HAP-1 (cell line): ENCODE measurements around the gene RABGAP1L.
"Not testable (repeated sequence)": the region's sequence is repeated elsewhere in the genome, so short reads cannot be mapped to it uniquely, and the experiment has no call there.

Experiments used
- DNase-seq, 2 experiments: peaks; one replicate each; pipeline ENCODE4 v3.0.0-alpha.2; 2016 to 2020; ENCODE audit warnings: low spot score in 2 of 2
- H3K27me3 ChIP-seq: fragments of 250-450 bp; sonication (Bioruptor Pico); 2 replicates; pipeline ENCODE4 v1.5.1; 2020; ENCODE audit warnings: low read depth, mild to moderate bottlenecking, moderate library complexity
- H3K36me3 ChIP-seq: fragments of 250-450 bp; sonication (Bioruptor Pico); replicated peaks from 2 replicates; pipeline ENCODE4 v1.5.1; 2020; ENCODE audit warnings: mild to moderate bottlenecking
- H3K4me1 ChIP-seq: fragments of 250-450 bp; sonication (Bioruptor Pico); 2 replicates; pipeline ENCODE4 v1.5.1; 2020; ENCODE audit warnings: mild to moderate bottlenecking
- H3K4me3 ChIP-seq: fragments of 250-450 bp; sonication (Bioruptor Pico); 2 replicates; pipeline ENCODE4 v1.5.1; 2020; ENCODE audit warnings: mild to moderate bottlenecking, moderate library complexity
- H3K9me3 ChIP-seq: fragments of 250-450 bp; sonication (Bioruptor Pico); 2 replicates; pipeline ENCODE4 v1.5.1; 2020; ENCODE audit warnings: mild to moderate bottlenecking, moderate library complexity
- in situ Hi-C: fragments of 300-500 bp; cut with MboI; formaldehyde crosslinking; loops from 3 replicates; pipeline ENCODE4 v1.14.3; 2020; ENCODE audit warnings: low sequenced_read_pairs, inconsistent platforms, mixed read lengths

Gene RABGAP1L

DNA sequence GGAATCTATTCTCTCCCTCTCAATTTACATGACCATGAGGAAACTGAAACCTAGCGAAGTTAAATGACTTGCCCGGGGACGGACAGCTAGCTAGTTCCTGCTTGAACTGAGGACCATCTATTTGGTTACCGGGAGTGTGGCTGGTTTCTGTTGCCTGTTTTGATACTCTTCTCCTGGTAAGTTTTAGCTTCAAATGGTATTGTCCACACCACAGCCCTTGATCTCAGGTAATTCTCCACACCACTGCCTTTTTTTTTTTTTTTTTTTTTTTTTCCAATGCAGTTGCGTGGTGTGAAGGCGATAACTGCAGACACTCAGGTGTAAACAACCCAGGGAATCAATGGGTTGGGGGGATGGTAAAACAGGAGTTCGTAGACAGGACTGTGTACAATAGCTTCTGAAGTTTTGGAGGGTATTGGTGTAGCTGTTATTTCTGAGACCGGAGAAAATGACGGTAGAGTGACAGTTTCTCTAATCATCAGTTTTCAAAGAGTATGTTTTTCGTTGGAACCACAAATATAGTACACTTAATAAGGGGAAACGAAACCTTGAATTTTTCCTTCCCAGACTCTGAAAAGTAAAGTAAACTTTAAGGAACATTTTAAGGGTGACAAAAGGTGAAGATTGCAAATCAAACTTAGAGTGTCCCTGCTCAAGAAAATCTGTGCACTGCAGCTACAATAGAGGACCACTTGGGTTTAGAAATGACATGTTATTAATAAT, 715.2 kb downstream of the RABGAP1L start:
- DNase-seq, result peak in 1 of 2 experiments; percentile 12
- H3K36me3 ChIP-seq, result no peaks in the 10 kb centered on the region
- H3K4me3 ChIP-seq, result no peak overlapping the region
- no peaks in the 10 kb centered on the region; the same call in 1 of the 2 replicates for H3K27me3 ChIP-seq
- in situ Hi-C loops, result no loop called here
- H3K4me1 ChIP-seq, result peaks cover 8% of the 10 kb centered on the region; the same call in 1 of the 2 replicates
- H3K9me3 ChIP-seq, result no peaks in the 10 kb centered on the region

DNA sequence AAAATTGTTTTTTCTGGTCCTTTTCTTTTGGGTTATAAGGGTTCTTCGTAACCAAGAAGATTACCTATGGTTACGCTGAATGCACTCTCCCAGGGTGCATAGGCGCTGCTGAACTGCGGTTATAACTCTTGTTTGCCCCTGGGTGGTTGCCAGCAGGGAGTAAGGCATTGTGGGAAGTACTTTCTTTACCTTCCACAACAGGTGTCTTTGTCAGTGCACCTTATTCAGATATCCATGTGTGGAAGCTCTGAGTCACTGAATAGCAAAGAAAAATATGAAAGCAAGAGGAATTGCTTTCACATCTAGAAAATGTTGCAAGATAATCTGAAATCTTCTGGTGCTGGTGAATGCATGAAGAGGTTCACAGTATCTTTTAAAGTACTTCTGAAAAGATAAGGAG, 716.0 kb downstream of the RABGAP1L start:
- DNase-seq, result no peak
- Histone ChIP-seq H3K27me3 (no peaks in the 10 kb centered on the region; the same call in 1 of the 2 replicates), H3K36me3 (no peaks in the 10 kb centered on the region), H3K9me3 (no peaks in the 10 kb centered on the region), H3K4me1 (peaks cover 8% of the 10 kb centered on the region; the same call in 1 of the 2 replicates), H3K4me3 (no peak overlapping the region)
- in situ Hi-C loops, result no loop called here

DNA sequence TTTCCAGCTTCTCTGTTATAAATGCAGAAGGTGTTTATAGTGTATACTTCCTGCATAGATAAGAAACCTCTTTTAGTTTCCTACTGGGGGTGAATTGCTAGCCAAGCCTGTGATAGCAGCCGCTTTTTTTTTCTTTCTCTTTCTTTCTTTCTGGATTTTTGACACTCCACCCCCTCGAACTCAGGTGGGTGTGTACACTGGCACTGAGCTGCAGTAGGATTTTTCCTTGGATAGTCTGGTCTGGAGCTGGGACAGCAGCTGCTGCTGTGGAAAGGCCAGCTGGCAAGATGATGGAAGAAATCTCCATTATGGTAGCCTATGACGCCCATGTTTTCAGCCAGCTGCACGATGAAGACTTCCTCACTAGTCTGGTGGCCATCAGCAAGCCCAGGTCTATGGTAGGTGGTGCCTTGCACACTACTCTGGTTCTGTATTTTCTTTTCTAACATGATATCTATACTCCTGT, 717.9 kb downstream of the RABGAP1L start:
- no peaks in the 10 kb centered on the region for H3K9me3 ChIP-seq
- in situ Hi-C loops, result no loop called here
- H3K4me1 ChIP-seq, result peaks cover 2% of the 10 kb centered on the region; the same call in 1 of the 2 replicates
- H3K27me3 ChIP-seq, result no peaks in the 10 kb centered on the region; the same call in 1 of the 2 replicates
- H3K4me3 ChIP-seq, result no peak overlapping the region
- H3K36me3 ChIP-seq, result no peaks in the 10 kb centered on the region
- no peak for DNase-seq

DNA sequence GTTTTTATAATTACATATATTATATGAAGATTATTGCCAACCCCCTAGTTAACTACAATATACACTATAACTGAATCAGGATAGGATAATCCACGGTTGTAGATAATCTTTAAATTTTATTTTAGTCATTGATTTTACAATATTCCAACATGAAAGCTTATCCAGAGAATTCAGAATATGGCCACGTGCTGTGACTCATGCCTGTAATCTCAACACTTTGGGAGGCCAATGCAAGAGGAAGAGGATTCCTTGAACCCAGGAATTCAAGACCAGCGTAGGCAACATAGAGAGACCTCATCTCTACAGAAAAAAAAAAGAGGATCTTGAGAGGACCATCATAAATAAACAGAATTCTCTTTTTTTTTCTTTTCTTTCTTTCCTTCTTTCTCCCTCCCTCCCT, 720.9 kb downstream of the RABGAP1L start:
- Histone ChIP-seq H3K9me3 (no peaks in the 10 kb centered on the region), H3K27me3 (no peaks in the 10 kb centered on the region; the same call in 1 of the 2 replicates), H3K36me3 (no peaks in the 10 kb centered on the region), H3K4me1 (peaks cover 2% of the 10 kb centered on the region; the same call in 1 of the 2 replicates), H3K4me3 (no peak overlapping the region)
- in situ Hi-C loops, result no loop called here
- no peak for DNase-seq

DNA sequence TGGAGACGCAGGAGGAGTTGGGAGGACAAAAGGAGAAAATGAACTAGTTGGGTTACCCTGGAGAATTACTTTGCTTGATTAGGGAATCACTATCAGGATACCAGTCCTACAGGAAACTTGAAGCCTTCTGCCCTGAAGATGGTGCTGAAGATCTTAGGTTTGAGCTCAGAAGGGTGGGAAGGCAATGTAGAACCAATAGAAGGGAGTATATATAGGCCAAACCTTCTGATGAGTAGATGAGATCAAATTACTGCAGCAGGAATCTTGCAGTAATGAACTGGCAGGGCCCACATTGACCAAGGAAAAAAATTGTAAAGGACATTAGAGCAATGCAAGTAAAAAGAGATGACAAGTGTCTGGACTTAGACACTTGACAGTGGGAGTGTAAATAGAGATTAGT, 724.1 kb downstream of the RABGAP1L start:
- no peaks in the 10 kb centered on the region for H3K4me1 ChIP-seq
- no peaks in the 10 kb centered on the region for H3K36me3 ChIP-seq
- H3K9me3 ChIP-seq, result no peaks in the 10 kb centered on the region
- in situ Hi-C loops, result no loop called here
- no peak overlapping the region for H3K4me3 ChIP-seq
- H3K27me3 ChIP-seq, result no peaks in the 10 kb centered on the region
- DNase-seq, result no peak

DNA sequence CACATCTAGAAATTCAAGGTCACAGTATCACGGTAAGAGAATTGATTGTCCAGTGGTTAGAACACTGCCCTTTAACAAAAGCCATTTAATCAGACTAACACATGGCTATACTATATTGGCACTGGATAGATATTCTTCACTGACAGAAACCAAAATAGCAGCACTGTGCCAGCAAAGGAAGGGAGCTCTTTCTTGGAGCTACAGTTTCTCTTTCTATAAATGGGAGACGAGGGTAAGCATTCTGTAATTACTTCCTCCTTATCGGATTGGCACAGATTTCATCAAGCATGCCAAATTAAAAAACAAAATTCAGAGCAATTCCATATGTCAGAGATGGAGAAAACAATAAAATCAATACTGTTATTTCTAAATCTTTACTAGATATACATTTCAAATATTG, 724.7 kb downstream of the RABGAP1L start:
- H3K9me3 ChIP-seq, result no peaks in the 10 kb centered on the region
- H3K4me1 ChIP-seq, result no peaks in the 10 kb centered on the region
- in situ Hi-C loops, result no loop called here
- no peaks in the 10 kb centered on the region for H3K27me3 ChIP-seq
- no peaks in the 10 kb centered on the region for H3K36me3 ChIP-seq
- H3K4me3 ChIP-seq, result no peak overlapping the region
- DNase-seq, result no peak

DNA sequence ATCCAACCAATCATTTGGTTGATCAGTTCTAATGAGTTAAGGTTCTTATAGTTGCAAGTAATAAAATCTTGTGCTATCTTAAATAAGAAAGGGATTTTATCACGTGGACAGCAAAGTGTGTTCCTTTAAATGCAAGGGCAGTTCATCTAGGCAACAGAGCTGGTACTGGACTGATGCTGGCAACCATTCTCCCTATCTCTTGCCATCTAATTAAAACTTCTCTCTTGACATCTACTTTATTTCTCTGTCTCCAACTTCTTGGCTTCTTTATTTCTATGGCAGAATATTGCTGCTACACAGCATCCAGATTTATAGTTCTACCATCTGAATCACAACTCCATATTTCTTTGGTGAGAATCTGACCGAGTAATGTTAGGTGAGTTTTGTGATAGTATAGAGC, 725.2 kb downstream of the RABGAP1L start:
- Histone ChIP-seq H3K4me1 (no peaks in the 10 kb centered on the region), H3K4me3 (no peak overlapping the region), H3K36me3 (no peaks in the 10 kb centered on the region), H3K27me3 (no peaks in the 10 kb centered on the region), H3K9me3 (no peaks in the 10 kb centered on the region)
- in situ Hi-C loops, result no loop called here
- DNase-seq, result no peak

DNA sequence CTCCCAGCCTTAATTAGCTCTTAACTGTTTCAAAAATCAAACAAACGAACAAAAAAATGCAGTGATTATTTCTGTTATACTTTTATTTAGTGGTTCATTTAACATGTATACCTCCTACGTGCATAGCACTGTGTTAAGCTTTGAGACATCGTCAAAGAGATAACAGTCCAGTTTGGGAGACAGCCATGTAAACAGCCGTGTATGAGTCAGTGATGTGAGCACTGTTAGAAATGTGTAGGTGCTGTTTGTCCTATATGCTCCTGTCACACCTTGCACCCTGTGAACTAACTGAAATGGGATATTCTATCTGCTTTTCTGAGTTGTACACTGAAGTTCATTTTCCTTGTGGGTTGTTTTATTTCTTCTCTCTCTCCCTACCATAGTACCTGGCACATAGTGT, 730.7 kb downstream of the RABGAP1L start:
- in situ Hi-C loops, result no loop called here
- H3K4me3 ChIP-seq, result no peak overlapping the region
- H3K27me3 ChIP-seq, result no peaks in the 10 kb centered on the region
- no peaks in the 10 kb centered on the region for H3K4me1 ChIP-seq
- H3K36me3 ChIP-seq, result no peaks in the 10 kb centered on the region
- no peaks in the 10 kb centered on the region for H3K9me3 ChIP-seq
- no peak for DNase-seq

DNA sequence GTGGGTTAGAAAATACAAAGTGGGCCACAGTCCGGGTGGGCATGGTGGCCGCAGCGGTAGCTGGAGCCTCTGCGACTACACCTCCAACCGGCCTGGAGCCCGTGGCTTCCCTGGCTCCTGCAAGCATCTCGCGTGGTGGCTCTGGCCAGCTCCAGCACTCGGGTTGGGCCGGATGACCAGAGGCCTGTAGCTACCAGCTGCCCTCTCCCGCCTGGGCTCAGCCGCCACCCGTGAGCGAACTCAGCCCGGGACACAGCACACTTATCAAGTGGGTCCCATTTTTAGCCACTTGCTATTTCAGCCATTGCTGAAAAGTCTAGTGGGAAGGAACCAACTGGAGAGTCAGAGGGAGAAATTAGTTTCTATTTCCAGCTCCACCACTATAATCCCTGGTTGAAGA, 732.7 kb downstream of the RABGAP1L start:
- no peak for DNase-seq
- Histone ChIP-seq H3K4me1 (no peaks in the 10 kb centered on the region), H3K4me3 (no peak overlapping the region), H3K27me3 (no peaks in the 10 kb centered on the region), H3K9me3 (no peaks in the 10 kb centered on the region), H3K36me3 (no peaks in the 10 kb centered on the region)
- in situ Hi-C loops, result no loop called here

DNA sequence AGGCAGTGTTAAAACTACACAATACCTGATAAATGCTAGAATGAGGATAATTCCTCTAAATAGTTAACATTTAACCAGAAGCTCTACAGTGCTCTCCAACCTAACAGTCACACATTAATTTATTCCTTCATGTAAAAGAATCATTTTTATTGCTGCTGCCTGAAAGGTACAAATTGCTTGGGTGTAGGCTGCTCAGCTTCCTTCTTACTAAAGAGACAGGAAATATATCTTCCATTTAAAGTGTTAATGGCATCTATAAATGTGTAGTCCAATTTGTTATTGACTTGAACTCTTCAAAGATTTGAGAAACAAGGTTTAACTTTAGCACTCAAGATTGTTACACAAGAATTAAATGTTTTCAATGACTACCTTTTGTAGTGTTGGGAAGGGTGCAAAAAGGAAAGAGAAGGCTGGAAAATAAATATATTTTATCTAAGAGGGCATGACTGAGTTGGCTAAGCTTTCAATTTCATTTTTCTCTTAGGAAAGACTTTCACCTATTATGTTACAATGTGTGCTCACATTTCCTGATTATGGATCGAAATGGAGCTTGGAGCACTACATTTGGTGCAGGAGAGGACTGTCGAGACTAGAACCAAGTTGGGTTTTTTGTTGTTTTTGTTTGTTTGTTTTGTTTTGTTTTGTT, 734.9 kb downstream of the RABGAP1L start:
- Histone ChIP-seq H3K4me1 (no peaks in the 10 kb centered on the region), H3K4me3 (no peak overlapping the region), H3K27me3 (no peaks in the 10 kb centered on the region), H3K9me3 (no peaks in the 10 kb centered on the region), H3K36me3 (no peaks in the 10 kb centered on the region)
- in situ Hi-C loops, result no loop called here
- DNase-seq, result no peak

DNA sequence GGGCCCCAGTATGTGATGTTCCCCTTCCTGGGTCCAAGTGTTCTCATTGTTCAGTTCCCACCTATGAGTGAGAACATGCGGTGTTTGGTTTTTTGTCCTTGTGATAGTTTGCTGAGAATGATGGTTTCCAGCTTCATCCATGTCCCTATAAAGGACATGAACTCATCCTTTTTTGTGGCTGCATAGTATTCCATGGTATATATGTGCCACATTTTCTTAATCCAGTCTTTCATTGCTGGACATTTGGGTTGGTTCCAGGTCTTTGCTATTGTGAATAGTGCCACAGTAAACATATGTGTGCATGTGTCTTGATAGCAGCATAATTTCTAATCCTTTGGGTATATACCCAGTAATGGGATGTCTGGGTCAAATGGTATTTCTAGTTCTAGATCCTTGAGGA, 736.3 kb downstream of the RABGAP1L start:
- in situ Hi-C loops, H3K4me1 ChIP-seq, DNase-seq, H3K27me3 ChIP-seq, H3K9me3 ChIP-seq, H3K36me3 ChIP-seq, H3K4me3 ChIP-seq: not testable (repeated sequence)

DNA sequence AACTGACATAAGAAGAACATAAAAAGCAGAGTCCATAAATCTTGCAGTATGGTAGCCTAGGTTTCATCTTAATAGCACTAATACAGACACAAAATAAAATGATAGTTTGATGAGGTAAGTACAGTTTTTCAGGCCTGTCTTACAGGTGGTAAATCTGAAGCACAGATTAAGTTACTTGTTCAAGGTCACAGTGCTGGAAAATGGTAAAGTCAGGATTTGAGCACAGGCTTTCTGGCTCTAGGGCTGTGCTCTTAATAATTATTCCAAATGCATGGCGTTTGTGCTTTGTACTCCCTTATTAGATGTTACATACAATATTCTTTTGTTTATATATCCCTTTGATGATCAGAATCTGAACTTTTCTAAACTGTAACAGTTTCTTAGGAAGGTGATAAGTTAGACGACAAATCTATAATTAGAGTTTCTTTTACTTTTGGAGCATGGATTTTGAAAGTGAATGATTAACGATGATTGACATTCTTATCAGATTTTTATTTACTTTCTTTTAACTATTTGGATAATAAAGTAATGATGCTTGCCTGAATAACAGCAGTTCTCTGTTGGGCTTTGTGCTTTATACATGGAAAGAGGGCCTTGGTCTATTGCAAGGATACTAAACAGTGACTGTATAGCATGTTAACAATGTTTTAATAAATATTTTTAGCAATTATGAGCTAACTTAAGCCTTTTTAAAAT, 738.9 kb downstream of the RABGAP1L start:
- Histone ChIP-seq H3K9me3 (no peaks in the 10 kb centered on the region), H3K27me3 (no peaks in the 10 kb centered on the region), H3K4me3 (no peak overlapping the region), H3K4me1 (no peaks in the 10 kb centered on the region), H3K36me3 (no peaks in the 10 kb centered on the region)
- in situ Hi-C loops, result no loop called here
- no peak for DNase-seq

DNA sequence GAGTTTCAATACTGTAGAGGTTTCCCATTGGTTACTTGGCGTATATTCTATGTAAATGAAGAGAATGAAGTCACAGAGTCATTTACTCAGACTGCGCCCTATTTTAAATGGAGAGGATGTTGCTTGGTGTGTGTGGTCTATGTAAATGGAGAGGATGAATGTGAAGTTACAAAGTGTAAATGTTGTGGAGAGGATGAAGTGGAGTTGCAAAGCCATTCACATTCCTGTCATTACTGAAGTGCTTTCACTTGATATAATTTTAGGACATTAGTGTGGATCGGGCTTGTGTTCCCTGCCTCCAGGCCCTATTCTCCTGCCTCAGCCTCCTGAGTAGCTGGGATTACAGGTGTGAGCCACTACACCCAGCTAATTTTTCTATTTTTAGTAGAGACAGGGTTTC, 741.0 kb downstream of the RABGAP1L start:
- no peaks in the 10 kb centered on the region for H3K4me1 ChIP-seq
- no peak for DNase-seq
- in situ Hi-C loops, result no loop called here
- H3K36me3 ChIP-seq, result no peaks in the 10 kb centered on the region
- no peaks in the 10 kb centered on the region for H3K9me3 ChIP-seq
- H3K4me3 ChIP-seq, result no peak overlapping the region
- H3K27me3 ChIP-seq, result no peaks in the 10 kb centered on the region

DNA sequence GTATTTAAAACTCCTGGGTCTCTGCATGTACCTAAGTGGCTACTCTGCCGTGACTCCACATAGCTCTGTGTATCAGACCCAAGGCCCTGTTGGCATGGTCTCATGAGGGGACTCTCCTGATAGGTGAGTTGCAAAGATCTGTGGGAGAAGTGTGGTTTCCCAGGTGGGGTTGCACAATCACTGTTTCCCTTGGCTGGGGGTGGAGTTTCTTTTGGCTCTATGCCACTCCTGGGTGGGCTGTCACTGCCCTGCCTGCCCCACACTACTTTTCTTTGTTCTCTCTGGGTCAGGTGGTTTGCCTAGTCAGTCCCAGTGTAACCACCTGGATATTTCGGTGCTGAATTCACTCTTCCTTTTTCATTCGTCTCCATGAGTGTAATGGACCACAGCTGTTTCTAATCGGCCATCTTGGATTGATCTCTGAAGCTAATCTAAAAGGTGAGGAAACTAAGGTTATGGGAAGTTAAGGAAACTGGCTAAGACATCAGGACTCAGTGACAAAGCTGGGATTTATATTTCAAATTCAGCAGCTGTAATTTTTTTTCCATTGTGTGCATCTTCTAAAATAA, 743.3 kb downstream of the RABGAP1L start:
- no peak overlapping the region for H3K4me3 ChIP-seq
- in situ Hi-C loops, result no loop called here
- H3K27me3 ChIP-seq, result no peaks in the 10 kb centered on the region
- DNase-seq, result no peak
- H3K4me1 ChIP-seq, result no peaks in the 10 kb centered on the region
- H3K36me3 ChIP-seq, result no peaks in the 10 kb centered on the region
- no peaks in the 10 kb centered on the region for H3K9me3 ChIP-seq
